GM23338 (cell line): ENCODE data around the gene SLC4A2.

Experiments
- EZH2 ChIP-seq: fragments of 200-600 bp; sonication (generic); IDR thresholded peaks from one replicate; pipeline ENCODE4 v1.8.0; 2017; ENCODE audit warnings: antibody characterized with exemption, mild to moderate bottlenecking, low read depth; ENCODE audit not compliant: unreplicated experiment
- EZH2phosphoT487 ChIP-seq: fragments of 200-600 bp; sonication (generic); IDR thresholded peaks from one replicate; pipeline ENCODE4 v1.8.1; 2018; ENCODE audit warnings: antibody characterized with exemption; ENCODE audit not compliant: unreplicated experiment
- POLR2AphosphoS5 ChIP-seq: IDR thresholded peaks from 2 replicates; pipeline ENCODE4 v1.6.1; 2016; ENCODE audit warnings: antibody characterized with exemption, low read depth
- TF ChIP-seq, protein P1 (sequence below), 2 experiments: fragments of 200-600 bp in 1 of 2; sonication (generic) in 1 of 2; conservative IDR thresholded peaks; 2 replicates each; pipeline versions ENCODE4 v1.5.1 to v1.6.1; 2016 to 2017; ENCODE audit warnings: antibody characterized with exemption in 2 of 2, low read depth in 2 of 2, mild to moderate bottlenecking in 2 of 2, moderate library complexity in 1 of 2
- TF ChIP-seq, protein P2 (sequence below): IDR thresholded peaks from one replicate; pipeline ENCODE4 v1.6.1; 2018; ENCODE audit warnings: antibody characterized with exemption; ENCODE audit not compliant: unreplicated experiment
- TF ChIP-seq, protein P3 (sequence below): IDR thresholded peaks from 2 replicates; pipeline ENCODE4 v1.6.1; 2016; ENCODE audit warnings: antibody characterized with exemption

DNA sequence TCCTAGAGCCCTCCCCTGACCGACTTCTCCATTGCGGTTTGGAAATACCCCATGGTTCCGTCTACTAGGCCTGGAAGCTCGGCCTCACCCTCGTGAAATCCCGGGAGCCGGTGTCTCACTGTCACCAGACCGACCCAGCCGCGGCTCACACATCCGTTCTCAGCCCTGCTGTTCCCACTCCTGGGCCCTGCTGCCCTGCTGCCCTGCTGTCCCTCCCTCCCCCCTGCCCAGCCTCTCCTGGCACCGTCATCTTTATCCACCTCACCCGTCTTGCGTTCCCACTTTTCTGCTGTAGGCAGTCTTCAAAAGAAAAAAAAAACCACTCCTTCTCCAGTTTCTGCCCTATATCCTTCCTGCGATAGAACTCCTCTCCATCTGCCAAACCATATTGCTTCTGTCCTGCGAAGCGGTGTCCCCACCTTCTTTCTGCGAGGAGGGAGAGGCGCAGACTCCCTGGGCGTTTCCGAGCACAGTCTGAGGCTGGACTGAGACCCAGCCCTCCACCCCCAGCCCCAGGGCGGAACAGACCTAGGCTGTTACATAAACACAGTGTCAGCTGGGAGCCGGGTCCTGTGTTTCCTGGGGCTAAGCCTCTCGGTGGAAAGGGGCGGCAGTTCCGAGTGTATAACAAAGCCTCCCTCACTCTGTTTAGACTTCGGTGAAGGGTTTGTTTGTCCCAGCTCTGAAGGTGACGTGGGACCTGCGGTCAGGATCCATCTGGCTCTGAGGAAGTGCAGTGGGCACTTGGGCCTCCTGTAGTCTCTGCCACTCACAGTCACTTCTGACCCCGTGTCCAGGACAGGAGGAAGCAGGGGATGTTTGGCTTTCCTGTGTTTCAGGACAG is 29.7 kb downstream of the SLC4A2 start:
- TF ChIP-seq, protein P1, sequence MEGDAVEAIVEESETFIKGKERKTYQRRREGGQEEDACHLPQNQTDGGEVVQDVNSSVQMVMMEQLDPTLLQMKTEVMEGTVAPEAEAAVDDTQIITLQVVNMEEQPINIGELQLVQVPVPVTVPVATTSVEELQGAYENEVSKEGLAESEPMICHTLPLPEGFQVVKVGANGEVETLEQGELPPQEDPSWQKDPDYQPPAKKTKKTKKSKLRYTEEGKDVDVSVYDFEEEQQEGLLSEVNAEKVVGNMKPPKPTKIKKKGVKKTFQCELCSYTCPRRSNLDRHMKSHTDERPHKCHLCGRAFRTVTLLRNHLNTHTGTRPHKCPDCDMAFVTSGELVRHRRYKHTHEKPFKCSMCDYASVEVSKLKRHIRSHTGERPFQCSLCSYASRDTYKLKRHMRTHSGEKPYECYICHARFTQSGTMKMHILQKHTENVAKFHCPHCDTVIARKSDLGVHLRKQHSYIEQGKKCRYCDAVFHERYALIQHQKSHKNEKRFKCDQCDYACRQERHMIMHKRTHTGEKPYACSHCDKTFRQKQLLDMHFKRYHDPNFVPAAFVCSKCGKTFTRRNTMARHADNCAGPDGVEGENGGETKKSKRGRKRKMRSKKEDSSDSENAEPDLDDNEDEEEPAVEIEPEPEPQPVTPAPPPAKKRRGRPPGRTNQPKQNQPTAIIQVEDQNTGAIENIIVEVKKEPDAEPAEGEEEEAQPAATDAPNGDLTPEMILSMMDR (conservative IDR thresholded peaks at IDR 0.05; ENCODE audit: low read depth in 2 of 2), result no peak
- 0 out of 2 replicates have a peak, but pooled peaks have one; percentile 28 for TF ChIP-seq POLR2AphosphoS5
- TF ChIP-seq, protein P2, sequence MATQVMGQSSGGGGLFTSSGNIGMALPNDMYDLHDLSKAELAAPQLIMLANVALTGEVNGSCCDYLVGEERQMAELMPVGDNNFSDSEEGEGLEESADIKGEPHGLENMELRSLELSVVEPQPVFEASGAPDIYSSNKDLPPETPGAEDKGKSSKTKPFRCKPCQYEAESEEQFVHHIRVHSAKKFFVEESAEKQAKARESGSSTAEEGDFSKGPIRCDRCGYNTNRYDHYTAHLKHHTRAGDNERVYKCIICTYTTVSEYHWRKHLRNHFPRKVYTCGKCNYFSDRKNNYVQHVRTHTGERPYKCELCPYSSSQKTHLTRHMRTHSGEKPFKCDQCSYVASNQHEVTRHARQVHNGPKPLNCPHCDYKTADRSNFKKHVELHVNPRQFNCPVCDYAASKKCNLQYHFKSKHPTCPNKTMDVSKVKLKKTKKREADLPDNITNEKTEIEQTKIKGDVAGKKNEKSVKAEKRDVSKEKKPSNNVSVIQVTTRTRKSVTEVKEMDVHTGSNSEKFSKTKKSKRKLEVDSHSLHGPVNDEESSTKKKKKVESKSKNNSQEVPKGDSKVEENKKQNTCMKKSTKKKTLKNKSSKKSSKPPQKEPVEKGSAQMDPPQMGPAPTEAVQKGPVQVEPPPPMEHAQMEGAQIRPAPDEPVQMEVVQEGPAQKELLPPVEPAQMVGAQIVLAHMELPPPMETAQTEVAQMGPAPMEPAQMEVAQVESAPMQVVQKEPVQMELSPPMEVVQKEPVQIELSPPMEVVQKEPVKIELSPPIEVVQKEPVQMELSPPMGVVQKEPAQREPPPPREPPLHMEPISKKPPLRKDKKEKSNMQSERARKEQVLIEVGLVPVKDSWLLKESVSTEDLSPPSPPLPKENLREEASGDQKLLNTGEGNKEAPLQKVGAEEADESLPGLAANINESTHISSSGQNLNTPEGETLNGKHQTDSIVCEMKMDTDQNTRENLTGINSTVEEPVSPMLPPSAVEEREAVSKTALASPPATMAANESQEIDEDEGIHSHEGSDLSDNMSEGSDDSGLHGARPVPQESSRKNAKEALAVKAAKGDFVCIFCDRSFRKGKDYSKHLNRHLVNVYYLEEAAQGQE, result no peak
- TF ChIP-seq EZH2, result no peak
- TF ChIP-seq EZH2phosphoT487, result no peak
- TF ChIP-seq, protein P3, sequence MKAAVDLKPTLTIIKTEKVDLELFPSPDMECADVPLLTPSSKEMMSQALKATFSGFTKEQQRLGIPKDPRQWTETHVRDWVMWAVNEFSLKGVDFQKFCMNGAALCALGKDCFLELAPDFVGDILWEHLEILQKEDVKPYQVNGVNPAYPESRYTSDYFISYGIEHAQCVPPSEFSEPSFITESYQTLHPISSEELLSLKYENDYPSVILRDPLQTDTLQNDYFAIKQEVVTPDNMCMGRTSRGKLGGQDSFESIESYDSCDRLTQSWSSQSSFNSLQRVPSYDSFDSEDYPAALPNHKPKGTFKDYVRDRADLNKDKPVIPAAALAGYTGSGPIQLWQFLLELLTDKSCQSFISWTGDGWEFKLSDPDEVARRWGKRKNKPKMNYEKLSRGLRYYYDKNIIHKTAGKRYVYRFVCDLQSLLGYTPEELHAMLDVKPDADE, result no peak
